ENCODE measurements around the gene SLC37A4.
A peak's percentile ranks its signal among the peaks of the same experiment; 100 is the strongest.

Gene SLC37A4

DNA sequence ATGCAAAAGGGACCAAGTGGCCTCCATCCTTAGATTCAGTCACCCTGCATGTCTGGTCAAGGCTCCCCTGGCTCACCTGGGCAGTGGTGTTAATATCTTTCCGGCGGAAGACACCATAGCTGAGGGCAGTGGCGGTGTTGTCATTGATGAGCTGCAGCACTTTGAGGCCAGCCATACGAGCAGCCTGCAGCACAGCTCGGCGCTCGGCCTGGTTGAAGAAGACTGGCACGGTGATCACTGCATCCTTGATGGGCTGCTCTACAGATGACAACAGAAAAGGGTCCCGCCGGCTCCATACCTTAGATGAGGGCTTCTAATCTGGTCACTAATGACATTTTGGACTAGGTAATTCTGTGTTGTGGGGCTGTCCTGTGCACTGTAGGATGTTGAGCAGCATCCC is 23.7 kb upstream of the SLC37A4 start:
- POLR2A ChIA-PET (ENCODE audit: low non-redundant PET), result no interaction called here
- CTCF ChIA-PET, result no interaction called here
- no peak overlapping the region for H3K27ac ChIP-seq
- DNase-seq (ENCODE audit: low spot score), result no peak
- TF ChIP-seq, protein P1, sequence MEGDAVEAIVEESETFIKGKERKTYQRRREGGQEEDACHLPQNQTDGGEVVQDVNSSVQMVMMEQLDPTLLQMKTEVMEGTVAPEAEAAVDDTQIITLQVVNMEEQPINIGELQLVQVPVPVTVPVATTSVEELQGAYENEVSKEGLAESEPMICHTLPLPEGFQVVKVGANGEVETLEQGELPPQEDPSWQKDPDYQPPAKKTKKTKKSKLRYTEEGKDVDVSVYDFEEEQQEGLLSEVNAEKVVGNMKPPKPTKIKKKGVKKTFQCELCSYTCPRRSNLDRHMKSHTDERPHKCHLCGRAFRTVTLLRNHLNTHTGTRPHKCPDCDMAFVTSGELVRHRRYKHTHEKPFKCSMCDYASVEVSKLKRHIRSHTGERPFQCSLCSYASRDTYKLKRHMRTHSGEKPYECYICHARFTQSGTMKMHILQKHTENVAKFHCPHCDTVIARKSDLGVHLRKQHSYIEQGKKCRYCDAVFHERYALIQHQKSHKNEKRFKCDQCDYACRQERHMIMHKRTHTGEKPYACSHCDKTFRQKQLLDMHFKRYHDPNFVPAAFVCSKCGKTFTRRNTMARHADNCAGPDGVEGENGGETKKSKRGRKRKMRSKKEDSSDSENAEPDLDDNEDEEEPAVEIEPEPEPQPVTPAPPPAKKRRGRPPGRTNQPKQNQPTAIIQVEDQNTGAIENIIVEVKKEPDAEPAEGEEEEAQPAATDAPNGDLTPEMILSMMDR (conservative IDR thresholded peaks at IDR 0.05; ENCODE audit: low read depth), result no peak

DNA sequence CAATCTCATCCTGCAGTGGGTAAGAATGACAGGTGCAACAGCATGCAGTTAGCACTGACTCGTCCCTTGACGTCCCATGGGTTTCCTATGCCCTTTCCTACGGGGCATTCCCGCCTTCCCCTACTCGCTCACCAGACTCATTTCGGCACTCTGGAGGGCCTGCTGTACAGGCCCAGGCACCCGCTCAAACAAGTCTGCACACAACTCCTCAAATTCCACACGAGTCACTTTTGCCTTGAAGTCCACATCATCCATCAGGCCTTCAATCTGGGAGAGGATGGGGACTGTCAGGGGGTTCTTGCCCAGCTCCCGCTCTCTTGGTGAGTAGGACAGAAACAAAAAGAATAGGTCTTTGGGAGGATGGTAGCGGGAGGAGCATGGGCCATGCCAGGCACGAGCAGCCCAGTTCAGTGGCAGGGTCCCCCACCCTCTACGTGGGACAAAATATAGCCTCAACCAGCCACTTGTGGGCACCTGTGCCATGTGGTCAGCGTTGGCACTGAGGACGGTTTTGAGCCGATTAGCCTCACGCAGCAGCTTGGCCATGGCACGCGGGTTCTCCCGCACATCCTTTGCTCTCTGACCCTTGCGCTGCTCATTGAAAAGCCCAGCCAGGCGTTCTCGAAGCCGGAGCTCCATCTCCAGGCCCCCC is 21.6 kb upstream of the SLC37A4 start:
- 0 out of 2 replicates have a peak overlapping the region, but pooled peaks have one; percentile 2 for H3K27ac ChIP-seq
- ChIA-PET POLR2A (ENCODE audit: low non-redundant PET) (no interaction called here), CTCF (no interaction called here)
- no peak for DNase-seq (ENCODE audit: low spot score)
- TF ChIP-seq, protein P1 (conservative IDR thresholded peaks at IDR 0.05; ENCODE audit: low read depth), result no peak

DNA sequence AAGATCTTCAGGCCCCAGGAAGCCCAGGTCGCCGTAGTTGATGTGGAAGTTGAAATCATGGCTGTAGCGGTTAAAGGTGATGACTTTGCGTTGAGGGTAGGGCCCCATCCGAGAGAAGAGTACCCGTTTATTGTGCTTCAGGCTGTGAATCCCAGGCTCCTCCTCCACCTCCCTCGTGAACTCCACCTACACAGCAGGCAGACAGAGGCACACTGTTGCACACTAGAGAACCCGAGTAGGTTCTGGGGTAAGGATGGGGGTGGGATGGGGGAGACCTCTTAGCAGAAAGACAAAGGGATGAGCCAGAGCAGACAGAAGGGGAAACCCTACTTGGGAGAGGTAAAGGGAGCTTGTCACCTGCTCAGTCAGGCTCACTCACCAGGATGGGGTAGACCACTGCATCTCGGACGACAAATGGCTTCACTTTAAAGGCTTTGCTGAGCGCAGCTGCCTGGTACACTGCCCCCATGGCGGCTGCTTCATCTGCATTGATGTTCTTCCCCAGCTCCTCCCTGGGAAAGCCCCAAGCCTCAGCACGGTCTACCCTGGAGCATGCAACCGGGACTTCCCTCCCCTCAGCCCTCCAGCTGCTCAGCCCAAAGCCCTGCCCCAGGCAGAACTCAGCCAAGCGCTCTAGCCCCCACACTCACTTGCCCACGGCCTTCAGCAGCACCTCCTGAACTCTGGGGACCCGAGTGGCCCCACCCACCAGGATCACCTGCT is 20.9 kb upstream of the SLC37A4 start:
- 0 out of 2 replicates have a peak overlapping the region, but pooled peaks have one; percentile 2 for H3K27ac ChIP-seq
- no peak for DNase-seq (ENCODE audit: low spot score)
- CTCF ChIA-PET, result no interaction called here
- TF ChIP-seq, protein P1 (conservative IDR thresholded peaks at IDR 0.05; ENCODE audit: low read depth), result no peak
- POLR2A ChIA-PET (ENCODE audit: low non-redundant PET), result no interaction called here

DNA sequence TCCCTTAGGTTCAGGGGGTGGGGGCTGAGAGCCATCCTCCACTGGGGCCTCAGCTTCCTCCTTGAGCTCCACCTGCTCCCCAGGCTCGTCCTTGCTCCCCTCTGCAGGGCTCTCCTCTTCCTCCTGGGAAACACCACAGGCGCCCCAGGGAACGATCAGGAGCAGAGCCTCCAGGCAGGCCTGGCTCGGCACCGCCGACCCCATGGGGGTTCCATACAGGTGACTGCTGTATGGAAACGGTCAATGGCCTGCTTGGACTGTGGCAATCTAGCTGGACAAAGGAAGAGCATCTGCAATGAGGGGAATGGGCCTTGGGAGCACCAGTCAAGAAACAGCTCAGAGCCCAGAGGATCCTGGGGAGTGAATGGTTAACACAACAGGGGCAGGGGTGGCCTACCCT is 18.4 kb upstream of the SLC37A4 start:
- DNase-seq (ENCODE audit: low spot score), result no peak
- H3K27ac ChIP-seq, result no peak overlapping the region
- CTCF ChIA-PET, result no interaction called here
- TF ChIP-seq, protein P1 (conservative IDR thresholded peaks at IDR 0.05; ENCODE audit: low read depth), result no peak
- POLR2A ChIA-PET (ENCODE audit: low non-redundant PET), result no interaction called here

DNA sequence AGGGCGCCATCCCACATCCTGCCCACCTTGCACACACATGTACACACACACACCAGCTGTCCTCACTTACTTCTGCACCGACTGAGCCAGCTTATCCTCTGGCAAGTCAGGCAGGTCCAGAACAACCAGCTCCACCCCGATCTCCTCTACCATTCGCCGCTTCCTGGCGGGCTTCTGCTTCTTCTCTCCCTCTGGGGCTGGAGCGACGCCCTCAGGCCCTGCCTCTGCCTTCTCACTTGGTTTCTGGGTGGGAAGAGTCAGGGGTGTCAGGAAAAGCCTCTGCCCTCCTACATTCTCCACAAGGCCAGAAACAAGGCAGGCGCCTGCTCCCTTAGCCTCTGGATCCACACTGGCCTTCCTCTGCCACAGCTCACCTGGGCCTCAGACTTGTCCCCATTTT is 18.0 kb upstream of the SLC37A4 start:
- ChIA-PET POLR2A (ENCODE audit: low non-redundant PET) (no interaction called here), CTCF (no interaction called here)
- peak overlapping the region; percentile 1; the same call in 1 of the 2 replicates for H3K27ac ChIP-seq
- no peak for DNase-seq (ENCODE audit: low spot score)
- TF ChIP-seq, protein P1 (conservative IDR thresholded peaks at IDR 0.05; ENCODE audit: low read depth), result no peak

DNA sequence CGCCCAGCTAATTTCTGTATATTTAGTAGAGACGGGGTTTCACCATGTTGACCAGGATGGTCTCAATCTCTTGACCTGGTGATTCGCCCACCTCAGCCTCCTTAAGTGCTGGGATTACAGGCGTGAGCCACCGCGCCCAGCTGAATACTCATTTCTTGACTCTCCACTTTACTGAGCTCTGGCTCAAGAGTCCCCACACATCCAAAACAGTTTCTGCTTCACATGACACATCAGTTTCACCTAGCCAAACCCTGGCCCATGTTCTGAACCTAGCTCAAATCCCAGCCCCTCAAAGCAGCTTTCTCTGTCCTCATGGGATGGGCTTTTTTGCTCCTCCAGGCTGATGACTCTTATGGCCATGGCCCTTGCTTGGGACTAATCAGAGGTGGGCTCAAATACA is 16.5 kb upstream of the SLC37A4 start:
- TF ChIP-seq, protein P1 (conservative IDR thresholded peaks at IDR 0.05; ENCODE audit: low read depth), result no peak
- no peak overlapping the region for H3K27ac ChIP-seq
- CTCF ChIA-PET, result interaction anchor here (0.5 to 1.2 kb wide), 3 partner anchors 9 to 389 kb away, joined by 3 to 5 read pairs (median 3); no protein-coding TSS in a partner anchor
- POLR2A ChIA-PET (ENCODE audit: low non-redundant PET), result interaction anchor here (0.7 to 1.3 kb wide), 2 partner anchors 9 to 21 kb away, joined by 3 to 8 read pairs; partner anchors contain the start of genes HYOU1 and VPS11
- no peak for DNase-seq (ENCODE audit: low spot score)

Measured in RWPE1 (cell line).